Activated CD4-positive, alpha-beta T cell treated with anti-CD3 and anti-CD28 coated beads, Interleukin-2, Interleukin-4, amounts not matched to agents 100 ng/mL and 50 ng/mL, durations not matched to agents 16 hours and 8 hours (primary cell): ENCODE data around the gene HES5.
"Not testable (repeated sequence)": the region's sequence is repeated elsewhere in the genome, so short reads cannot be mapped to it uniquely, and the experiment has no call there.

ENCODE experiments used
- DNase-seq: peaks from one replicate; pipeline ENCODE4 v3.0.0-alpha.2; 2020; ENCODE audit warnings: low spot score

HES5 gene

DNA sequence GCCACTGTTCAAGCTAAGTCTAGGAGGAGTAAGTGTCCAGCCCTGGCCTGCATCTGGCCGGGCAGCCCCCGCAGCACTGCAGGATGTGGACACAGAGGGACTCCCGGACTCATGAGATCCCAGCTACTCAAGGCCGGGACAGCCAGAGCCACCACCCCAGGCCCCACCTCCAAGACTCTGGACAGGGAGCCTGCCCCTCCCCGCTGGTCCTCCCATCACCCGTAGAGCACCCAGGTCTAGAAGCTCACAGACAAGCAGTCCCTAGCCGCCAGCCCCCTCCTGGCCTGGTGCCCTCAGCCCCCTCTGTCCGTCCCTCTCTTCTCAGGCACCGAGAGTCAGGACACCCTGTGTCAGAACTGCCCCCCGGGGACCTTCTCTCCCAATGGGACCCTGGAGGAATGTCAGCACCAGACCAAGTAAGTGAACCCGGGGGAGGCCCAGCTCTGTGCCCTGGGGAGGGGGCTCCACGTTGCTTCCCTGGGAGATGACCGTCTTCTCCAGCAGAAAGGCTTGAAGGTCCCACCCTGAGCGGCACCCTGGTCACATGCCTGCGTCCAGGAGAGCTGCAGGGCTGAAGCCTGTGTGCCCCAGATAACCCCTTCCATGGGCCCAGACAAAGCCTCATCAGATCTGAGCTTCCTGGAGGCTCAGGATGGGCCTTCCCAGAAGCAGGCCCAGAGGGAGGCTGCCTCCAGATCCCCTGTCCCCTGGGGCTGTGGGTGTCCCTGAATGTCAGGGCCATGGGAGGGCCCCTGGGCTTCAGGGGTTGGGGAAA, 30.4 kb upstream of the HES5 start:
- no peak for DNase-seq

DNA sequence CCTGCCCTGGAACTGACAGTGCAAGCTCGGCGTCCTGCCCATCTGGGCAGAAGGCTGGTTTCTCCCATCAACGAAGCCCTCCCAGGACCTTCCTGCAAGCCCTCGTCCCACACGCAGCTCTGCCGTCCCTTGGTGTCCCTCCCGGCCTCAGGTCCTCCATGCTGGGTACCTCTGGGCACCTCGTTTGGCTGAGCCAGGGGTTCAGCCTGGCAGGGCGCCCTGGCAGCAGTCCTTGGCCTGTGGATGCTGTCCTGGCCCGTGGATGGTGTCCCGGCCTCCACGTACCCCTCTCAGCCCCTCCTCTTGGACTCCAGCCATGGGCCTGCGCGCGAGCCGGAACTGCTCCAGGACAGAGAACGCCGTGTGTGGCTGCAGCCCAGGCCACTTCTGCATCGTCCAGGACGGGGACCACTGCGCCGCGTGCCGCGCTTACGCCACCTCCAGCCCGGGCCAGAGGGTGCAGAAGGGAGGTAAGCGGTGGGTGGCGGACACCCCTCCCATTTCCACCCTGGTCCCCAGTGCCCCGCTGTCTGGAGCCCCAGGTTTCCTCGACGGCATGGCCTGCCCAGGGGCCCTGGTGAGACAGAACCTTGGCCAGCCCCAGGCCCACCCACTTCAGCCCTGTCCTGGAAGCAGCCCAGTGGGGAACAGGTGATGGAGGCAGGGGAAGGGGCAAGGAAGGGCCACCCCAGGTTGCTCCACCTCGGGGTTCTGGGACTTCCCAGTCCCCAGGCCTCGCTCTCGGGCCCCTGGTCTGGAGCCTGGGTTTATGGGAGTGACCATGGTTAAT, 29.6 kb upstream of the HES5 start:
- DNase-seq, result no peak

DNA sequence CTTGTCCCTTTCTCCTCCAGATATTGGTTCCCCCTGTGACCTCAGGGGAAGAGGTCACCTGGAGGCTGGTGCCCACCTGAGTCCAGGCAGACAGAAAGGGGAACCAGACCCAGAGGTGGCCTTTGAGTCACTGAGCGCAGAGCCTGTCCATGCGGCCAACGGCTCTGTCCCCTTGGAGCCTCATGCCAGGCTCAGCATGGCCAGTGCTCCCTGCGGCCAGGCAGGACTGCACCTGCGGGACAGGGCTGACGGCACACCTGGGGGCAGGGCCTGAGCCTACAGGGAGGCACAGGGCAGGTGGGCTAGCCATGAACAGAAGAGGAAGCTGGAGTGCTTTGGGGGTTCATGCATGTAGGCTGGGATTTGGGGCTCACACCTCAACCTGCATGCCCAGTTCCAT, 28.8 kb upstream of the HES5 start:
- no peak for DNase-seq

DNA sequence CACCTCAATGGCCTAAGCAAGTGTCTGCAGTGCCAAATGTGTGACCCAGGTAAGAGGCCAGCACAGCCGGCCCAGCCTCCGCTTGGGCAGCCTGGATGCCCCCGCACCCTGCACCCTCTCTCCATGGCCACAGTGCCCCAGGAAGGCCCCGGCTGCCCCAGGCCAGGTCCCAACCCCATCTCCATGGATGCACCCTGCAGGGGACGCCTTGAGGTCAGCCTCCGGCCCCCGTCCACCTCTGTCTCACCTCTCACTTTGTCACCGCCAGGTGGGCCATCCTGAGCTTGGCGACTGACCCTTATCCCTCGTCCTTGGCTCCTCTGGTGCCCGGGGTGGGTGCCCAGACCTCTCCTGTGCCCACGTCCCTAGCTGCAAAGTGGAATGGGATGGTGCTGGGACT, 28.4 kb upstream of the HES5 start:
- no peak for DNase-seq

DNA sequence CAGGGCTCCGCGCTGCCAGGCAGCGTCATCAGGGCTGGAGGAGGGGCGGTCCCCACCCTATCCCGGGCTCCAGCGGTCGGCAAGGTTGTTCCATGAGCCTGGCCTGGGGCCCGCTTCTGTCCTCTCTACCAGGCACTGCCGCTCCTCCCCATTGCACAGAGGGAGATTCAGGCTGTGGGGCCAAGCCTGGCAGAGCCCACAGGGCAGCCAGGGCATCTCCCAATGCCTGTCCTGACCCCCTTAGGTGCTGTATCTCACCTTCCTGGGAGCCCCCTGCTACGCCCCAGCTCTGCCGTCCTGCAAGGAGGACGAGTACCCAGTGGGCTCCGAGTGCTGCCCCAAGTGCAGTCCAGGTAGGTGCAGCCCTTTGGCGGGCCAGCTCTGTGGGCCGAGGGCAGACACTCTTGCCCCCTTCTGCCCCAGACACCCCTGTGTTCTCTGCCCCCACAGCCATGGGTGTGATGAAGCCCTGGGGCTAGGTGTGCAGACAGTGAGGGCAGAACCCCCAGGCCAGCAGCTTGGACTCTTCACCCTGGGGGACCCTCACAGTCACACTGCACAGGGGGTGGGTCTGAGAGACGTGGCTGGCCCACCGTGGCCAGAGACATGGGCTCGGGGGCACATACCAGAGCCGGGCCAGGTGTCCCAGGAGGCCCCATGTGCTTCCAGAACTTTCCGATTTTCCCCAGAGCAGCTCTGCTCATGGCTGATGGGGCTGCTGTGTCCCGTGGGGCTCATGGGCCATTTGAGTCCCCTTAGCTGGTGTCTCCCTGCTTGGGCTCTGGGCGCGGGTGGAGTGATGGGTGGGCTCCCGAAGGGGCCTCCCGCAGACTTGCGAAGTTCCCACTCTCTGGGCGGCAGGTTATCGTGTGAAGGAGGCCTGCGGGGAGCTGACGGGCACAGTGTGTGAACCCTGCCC, 27.7 kb upstream of the HES5 start:
- no peak for DNase-seq

DNA sequence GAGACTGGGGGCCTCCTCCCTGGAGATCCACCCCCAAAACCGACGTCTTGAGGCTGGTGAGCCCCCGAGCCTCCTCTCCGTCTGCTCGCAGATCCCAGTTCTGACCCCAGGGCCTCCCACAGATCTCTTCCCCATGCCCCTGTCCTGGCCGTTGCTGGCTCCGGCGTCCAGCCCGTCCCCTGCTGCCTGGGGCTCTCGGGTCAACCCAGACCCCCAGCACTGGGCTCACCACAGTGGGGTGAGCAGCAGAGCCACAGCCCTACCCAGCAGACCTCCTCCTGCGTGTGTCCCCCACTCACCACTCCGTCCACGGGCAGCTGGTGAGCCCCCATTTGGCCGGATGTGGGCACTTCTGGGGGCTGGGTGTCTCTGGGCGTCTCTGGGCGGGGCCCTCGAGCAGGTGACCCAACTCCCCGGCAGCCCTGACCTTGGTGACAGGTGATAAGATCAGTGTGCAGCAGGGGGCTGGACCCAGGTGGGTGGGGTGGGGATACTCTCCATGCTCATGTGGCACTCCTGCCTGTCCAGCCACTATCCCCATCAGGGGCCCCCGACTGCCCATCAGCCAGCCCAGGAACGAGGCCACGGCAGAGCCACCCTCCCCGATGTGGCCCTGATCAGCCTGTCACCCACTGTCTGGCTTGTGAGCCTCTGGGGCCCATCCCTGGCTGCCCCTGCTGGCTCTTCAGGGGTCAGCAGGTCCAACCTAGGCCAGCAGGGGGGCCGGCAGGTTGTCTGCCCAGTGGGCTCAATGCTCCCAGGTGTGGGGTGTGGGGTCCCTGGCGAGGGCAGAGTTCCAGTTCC, 26.8 kb upstream of the HES5 start:
- peak; percentile 48 for DNase-seq

DNA sequence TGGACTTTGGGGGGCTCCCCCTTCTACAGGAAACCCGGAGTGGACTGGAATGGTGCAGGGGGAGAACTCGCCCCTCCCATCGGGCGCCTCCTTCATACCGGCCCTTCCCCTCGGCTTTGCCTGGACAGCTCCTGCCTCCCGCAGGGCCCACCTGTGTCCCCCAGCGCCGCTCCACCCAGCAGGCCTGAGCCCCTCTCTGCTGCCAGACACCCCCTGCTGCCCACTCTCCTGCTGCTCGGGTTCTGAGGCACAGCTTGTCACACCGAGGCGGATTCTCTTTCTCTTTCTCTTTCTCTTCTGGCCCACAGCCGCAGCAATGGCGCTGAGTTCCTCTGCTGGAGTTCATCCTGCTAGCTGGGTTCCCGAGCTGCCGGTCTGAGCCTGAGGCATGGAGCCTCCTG, 26.2 kb upstream of the HES5 start, which contains the start of gene TNFRSF14:
Gene TNFRSF14 (plus strand): TSS at position 95 of the 401 bp plus-strand sequence. CDS start 294 bp downstream, at position 389.
- DNase-seq, result peak; percentile 70

DNA sequence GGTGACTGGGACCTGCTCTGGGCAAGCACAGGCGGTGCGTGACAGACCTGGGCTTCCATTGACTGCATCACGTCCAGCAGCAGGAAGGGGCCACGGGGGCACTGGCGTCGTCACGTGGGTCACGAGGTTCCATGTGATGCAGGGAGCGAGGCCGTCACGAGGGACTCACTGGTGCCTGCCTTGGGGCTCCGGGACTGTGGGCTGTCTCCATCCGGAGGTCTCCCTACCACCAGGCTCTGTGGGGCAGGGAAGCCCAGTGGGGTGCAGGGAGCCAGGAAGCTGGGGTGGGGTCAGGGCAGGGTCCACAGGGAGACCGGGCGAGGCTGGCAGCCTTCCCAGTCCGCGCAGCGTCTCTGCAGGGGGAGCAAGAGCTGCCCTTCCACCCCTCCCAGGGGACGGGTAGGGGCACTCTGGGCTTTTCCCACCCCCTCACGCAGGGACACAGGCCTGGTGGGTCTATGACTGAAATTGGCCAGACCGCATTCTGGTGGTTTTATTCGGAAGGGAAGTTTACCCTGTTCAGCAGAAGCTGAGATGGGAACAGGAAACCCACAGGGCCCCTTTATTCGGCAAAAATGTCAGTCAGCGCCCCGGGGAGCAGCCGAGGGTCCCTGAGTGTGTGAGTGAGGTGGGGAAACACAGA, 25.7 kb upstream of the HES5 start:
- peak; percentile 90 for DNase-seq

DNA sequence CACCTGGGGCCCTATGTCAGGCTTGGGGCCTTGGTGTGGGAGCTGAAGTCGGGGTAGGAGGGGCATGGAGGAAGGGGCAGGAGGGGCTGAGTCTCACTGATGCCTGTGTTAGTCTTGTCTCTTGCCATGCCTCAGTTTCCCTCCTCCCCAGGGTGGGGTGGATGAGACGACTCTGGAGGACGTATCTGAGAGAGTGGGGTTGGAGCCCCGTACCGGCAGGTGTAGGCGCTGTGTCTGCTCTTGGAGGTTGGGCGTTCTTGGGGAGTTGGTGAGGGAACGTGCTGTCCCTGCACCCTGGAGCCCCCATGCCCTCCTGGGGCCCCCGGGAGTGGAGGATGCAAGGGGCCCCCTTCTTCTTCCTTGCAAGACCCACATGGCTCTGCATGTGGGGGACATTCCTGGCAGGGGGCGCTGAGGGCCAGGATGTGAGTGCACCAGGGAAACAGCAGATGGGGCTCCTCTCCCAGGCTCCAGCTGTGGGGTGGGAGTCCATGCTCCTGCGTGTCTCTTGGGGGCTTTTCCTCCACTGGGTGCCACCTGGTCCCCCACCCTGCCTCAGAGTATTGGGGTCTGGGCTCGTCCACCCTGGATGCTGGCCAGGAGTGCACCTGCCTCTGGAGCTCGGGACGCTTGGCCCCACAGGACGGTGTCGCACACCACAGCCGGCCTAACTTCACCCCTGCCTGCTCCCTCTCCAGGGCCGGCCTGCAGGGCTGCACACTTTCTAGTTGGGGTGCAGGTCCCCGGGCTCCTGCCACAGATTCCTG, 24.7 kb upstream of the HES5 start:
- DNase-seq, result peak; percentile 48

DNA sequence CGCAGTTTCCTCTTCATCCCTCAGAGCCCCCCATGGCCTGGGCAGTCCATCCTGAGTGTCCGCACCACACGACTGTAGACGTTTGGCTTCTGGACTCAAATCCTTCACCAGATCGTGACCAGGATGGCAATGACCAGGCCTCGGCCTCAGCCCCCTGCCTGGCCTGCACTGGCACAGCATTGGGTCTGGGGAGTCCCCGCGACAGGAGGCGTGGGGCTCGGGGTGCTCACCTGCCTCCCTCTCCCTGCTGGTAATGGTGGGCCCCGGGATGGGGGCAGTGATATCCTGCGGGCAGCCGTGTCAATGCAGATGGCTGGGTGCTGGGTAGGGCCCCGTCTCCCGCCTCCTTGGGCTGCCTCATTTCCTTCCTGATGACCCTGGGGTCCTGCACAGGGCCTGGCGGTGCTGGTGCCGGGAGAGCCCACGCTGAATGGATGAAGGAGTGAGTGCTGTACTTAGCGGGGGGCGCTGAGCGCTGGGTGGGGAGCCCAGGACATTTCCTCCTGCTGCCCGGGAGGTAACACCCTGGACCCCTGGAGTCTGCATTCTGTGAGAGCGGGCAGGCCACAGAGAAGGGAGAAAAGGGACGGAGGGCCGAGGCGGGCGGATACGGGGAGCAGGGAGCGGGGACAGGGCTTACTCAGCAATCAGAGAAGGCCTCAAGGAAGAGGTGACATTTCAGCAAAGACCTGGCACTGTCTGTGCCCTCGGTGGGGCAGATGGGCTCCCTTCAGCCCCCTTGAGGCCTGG, 24.0 kb upstream of the HES5 start:
- no peak for DNase-seq

DNA sequence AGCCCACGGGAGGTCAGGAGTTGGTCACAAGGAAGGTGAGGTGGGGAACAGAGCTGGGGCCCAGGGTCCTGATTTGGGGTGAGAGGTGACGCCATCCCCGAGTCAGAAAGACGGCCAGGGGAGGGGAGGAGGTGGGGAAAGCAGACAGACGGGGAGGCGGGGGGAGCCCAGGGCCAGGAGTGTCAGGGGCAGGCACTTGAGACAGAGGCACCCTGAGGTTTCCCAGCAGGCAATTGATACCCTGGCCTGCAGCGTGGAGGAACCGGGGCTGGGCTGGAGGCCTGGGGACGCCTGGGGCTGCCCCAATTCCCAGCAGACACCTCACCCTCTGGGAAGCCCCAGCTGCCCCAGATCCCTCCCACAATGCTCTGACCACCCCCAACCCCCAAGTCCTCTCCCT, 23.0 kb upstream of the HES5 start:
- DNase-seq, result not testable (repeated sequence)

DNA sequence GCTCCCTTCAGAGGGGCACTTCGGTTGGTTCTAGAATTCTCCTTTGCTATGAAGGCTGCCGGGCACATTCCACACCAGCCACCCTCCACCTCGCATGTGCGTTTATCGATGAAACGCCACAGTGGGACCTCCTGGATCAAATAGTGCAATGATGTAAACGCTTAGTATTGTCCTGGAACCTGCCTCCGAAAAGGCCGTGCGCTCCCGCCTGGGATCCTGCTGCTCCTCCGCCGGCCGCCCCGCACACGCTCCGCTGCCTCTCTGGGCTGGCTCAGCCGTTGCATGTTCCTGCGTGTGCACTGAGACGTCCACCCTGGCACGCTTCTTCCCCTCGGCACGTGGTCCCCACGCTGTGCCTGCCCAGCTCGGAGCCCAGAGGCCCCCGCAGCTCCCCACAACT, 22.1 kb upstream of the HES5 start:
- no peak for DNase-seq

DNA sequence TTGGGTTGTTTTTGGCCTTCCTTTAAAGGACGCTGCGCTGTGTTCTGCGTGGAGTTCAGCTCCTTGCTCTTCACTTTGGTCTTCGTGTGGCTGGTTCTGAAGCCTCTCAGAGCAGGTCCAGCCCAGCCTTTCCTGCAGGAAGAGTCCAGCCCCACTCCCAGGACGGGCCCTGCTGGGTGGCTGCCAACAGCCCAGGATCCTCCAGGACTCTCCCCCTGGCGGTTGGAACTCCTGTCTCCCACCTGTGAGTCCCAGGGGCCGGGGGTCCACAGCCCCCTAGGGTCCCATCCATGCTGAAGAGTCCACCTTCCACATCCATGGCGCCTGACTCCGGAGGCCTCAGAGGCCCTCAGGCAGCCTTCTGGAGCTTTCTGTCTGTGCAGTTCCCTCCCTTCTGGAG, 21.5 kb upstream of the HES5 start:
- DNase-seq, result not testable (repeated sequence)

DNA sequence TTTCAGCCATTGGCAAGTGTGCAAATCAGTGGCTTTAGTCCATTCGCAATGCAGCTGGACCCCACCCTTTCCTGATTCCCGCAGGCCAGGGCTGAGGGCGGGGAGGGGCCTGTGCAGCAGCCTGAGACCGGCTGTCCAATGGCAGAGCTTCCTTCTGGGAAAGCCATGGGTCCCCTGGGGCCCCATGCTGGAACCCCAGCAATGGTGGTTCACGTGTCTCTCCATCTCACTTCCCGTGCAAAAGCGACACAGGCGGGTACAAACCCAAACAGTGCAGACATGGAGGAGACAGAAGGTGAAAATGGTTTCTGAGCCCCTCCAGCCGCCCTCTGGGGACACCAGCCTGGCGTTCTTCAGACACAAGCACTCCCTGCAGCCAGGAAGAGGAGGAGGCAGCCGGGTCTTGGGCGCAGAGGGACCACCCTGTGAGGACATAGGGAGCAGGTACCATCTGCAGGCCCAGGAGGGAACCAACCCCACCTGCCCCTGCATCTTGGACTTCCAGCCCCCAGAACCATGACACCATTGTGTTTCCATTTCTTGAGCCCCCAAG, 20.3 kb upstream of the HES5 start:
- DNase-seq, result not testable (repeated sequence)

DNA sequence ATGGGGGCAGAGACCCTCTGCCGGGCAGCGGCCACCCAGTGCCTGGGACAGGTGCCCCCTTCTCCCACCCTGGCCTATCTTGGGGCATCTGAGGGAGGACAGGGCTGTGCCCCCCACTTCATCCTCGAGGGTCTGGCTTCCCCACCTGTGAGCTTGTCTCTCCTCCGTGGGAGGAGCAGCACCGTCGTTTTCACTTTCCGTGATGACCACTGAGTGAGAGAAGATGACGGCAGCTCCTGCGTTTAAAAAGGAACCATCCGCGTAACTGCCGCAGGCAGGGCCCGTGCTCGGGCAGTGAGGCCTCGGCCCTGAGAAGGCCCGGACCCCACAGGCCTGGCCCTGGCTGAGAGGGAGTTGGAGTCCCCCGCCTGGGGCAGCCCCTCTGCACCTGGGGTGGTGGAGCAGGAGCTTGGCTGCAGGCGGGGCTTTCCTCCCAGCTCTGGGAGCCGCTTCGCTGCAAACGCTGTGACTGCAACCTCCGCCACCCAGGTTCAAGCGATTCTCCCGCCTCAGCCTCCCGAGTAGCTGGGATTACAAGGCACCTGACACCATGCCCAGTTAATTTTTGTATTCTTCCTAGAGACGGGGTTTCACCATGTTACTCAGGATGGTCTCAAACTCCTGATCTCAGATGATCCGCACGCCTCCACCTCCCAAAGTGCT, 19.4 kb upstream of the HES5 start:
- not testable (repeated sequence) for DNase-seq

DNA sequence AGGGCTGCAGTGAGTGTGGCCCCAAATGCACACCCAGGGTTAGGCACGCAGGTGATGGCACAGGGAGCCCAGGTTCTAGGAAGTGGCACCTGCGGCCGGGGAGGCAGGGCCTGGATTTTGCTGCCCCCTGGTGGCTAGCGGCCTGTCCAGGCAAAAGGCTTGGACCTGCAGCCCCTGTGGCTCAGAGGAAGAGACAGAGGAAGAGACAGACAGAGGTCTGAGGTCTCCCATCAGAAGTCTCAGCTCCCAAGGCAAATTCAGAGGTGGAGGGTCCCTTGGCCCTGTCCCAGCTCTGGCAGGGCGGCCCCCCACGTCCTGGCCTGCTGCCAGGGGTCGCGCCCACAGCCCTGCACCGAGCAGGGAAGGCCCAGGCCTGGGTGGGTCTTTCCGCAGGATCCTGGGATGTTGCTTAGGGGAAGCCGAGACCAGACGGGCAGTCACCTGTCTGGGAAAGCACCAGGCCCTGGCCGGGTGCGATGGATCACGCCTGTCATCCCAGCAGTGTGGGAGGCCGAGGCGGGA, 18.1 kb upstream of the HES5 start:
- peak; percentile 86 for DNase-seq

DNA sequence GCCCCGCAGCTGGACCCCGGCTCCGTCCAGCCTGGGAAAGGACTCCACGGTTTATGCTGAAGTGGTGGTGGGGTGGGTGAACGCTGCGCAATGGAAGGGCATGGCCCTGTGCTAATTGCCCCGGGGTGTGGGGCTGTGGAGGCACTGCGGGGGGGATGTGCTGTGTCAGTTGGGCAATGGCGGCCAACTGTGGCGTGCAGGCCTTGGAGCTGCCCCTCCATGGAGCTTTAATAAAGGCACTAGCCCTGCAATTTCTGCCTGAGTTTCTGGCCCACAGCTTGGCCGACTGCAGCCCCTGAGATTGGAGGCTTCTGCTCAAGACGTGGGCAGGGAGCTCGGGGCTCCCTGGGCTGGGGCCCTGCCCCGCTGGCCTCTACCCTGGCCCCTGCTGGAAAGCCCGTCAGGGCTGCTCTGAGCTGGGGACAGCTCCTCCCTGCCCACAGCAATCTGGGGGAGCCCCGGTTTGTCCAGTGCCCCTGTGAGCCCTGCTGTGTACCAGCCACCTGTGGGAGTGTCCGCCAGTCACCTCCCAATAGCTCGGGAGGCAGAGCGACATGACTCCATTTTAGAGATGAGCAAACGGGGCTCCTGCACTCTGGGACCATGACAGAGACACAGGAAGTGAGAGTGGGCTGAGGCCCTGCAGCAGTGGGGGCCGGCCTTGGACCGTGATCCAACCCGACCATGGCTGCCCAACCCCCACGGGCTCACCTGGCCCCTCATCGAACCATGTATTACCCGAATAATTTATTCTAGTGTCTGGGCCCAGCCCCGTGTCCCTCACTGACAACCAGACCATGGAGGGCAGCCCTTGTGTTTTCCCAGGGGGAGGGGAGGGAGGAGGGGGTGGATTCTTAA, 17.4 kb upstream of the HES5 start:
- DNase-seq, result peak; percentile 72
